IPS-NIHi7 (cell line): ENCODE data around the gene TRPV2.
"Not testable (repeated sequence)": the region's sequence is repeated elsewhere in the genome, so short reads cannot be mapped to it uniquely, and the experiment has no call there.

Experiments used
- DNase-seq: peaks from one replicate; pipeline ENCODE4 v3.0.0; 2012; ENCODE audit warnings: mixed read lengths; ENCODE audit errors: extremely low spot score

The TRPV2 gene

DNA sequence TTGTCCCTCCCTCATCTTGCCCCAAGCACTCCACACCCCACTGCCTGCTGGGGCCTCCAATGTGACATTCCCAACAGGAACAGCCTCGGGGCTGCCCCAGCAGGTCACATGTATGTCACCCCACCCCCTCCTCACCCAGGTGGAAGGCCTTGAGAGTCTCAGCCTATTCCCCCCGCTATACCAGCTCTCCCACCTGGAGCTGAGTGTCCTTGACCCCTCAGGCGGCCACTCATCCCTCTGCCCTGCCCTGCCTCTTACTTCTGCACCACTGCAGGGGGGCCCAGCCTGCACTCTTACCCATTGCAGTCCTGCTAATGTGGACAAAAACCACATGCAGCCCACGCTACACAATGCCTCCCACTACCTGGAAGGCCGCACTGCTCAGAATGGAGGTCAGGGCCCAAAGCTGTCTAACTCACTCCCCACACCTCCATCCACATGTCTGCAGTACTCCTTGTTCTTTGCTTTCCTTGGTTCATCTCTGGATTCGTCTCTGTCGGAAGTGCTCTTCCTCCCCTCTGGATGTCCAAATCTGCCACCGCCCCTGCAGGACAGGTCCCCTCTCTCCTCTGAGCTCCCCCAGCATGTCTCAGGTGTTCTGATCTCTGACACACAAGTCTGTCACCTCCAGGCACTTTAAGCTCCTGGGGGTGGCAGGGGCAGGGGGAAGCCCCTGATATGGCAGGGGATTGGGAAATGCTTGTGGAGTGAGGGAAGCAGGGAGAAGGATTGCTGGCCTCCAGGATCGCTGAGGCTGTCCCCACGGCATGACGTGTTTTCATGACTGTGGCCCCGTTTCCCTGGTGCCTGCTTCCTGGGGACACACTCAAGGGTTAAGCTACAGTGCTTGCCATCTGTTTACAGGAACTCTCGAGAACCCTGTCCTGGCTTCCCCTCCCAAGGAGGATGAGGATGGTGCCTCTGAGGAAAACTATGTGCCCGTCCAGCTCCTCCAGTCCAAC is 20.8 kb downstream of the TRPV2 start:
- no peak for DNase-seq

DNA sequence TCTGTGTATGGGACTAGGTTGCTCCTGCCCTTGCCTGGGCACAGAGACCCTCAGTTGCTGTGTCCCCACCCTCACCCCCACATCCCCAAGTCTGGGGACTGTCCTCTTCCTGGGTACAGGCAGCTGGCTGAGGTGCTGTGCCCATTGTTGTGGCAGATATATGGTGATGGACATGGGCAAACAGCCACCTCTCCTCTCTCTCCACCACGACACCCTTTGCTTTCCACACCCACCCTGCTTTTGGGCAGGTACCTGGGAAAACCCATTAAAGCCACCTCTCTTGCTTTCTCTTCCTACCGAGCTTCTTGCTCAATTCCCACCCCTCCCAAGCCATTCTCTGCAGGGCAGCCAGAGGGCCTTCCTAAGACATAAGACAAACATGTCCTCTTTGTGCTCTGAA is 21.7 kb downstream of the TRPV2 start:
- no peak for DNase-seq

DNA sequence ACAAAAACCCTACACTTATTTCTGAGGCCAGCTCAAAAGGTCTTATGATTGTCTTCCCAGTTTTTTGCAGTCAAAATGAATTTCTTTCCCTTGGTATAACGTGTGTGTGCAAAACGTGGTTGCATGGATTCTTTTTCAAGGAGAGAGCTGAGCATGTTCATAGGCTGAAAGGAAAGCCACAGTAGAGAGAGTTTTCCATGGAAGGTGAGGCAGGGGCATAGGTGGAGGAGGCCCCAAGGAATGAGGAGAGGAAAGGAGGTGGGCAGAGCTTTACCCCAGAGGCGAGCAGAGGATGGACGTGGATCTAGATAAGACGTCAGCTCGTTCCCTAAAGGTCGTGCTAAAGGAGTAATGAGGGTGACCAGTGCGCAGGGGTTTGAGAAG is 22.8 kb downstream of the TRPV2 start:
- DNase-seq = no peak

DNA sequence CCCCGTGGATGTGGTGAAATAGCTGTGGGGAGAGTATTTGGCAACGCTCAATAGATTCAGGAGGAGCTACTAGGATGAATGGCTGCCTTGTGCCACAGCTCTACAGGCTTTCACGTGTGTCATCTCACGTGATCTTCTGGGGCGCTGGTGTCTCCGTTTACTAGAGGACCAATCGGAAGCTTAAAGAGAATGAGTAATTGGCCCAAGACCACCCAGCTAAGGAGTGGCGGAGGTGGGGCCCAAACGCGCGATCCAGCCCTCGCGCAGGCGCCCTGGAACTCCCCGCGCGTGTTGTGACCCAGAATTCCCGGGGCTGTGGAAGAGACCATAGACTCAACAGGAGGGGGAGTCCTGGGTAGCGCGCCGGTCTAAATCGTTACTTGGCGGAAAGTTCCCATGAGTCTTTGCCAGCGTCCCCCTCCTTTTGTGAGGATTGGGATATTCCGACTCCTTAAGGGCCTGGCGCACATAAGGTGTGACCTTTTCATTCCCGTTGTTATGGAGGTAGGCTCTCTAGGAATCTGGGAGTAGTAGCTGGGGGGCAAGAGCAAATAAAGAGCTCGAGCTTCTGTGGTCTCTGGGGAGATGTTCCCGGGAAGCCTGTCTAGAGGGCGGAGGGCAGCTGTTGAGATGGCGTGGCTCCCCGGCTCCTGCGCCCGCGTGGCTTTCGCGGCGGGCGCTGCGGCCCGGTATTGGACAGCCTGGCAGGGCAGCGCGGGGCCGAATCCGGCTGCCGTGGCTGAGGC is 23.4 kb downstream of the TRPV2 start:
- peak; percentile 99 for DNase-seq

DNA sequence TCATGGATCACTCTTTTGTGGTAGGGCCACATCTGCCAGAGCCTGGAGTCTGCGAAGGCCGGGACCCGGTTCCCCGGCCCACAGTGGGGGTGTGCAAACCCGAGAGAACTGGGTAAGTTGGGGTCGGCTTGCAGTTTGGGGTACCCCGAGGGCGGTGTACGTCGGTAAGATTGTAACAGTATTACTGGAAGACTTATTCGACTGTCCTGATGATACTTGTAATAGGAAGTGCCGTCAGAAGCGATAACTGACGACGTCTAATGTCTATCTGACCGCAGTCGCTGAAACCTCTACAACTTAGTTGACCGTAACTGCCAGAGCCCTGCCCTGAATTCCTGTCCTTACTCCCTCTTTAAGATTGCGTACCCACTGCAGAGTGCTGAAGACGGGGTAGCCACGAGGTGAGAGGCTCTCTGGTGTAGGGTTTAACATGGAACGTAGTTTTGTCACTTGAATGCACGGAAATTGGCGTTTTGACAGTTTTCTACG is 24.0 kb downstream of the TRPV2 start:
- no peak for DNase-seq

DNA sequence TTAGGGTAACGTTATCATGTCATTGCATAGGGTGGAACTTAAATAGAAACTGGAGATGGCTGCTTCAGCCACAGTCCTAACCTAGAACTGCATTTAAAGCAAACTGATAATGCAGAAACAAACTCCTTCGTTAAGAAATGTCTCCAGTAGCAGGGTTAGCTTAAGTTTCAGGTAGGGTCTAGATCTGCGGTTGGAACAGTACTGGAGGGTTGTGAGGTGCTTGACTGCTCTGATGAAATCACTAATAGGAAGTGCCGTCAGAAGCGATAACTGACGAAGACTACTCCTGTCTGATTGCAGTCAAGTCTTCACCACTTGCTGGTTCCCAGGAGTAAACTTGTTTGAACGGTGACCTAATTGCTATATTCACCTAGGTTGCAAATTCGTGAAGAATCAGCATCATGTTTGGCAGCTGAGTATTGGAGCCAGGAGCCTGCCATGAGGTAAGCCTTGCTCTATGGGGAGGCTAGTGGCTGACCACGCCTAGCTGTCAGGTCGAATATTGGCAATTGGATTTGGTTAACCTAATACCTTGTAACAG is 24.5 kb downstream of the TRPV2 start:
- DNase-seq = no peak

DNA sequence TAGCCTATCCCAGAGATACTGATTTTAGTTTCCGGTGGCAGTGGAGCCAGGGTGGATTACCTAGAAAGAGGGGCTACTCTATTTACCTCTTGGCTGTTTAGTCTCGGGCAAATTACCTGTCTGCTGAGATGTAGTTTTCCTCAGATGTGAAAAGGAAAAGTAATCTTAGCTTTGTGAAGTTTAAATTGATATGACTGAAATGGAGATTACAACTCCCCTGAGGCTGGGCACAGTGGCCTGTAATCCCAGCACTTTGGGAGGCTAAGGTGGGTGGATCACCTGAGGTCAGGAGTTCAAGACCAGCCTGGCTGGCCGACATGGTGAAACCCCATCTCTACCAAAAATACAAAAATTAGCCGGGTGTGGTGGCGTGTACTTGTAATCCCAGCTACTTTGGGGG is 25.0 kb downstream of the TRPV2 start:
- not testable (repeated sequence) for DNase-seq

DNA sequence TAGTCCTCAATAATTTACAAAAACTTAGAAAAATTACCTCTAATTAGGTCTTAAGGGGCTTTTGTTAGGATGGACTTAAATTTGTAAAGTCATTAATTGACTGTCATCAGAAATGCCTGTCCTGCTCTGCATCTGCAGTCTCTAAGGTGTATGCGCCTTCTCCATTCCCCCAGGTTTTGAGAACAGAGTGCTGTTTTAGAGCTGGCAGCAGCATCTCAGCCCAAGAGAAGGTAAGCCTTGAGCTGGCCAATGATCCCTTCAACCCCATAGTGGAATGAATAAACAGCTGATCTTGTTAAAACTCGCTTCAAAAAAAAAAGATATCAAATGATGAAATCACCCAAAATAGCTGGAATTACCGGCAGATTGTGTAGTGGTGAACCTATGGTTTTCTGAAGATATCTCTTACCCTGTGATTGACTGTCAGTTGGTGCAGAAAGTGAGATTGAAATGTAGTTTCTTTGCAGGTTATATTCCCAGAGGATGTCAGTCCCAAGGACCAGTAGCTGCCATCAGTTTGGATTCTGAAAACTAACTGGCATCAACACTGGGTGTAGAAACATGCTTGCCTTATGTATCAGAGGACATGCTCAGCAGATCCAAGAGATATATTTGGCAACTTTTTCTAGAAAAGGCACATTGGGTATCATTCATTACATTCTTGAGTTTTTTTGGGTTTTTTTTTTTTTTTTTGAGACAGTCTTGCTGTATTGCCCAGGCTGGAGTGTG is 25.7 kb downstream of the TRPV2 start:
- no peak for DNase-seq

DNA sequence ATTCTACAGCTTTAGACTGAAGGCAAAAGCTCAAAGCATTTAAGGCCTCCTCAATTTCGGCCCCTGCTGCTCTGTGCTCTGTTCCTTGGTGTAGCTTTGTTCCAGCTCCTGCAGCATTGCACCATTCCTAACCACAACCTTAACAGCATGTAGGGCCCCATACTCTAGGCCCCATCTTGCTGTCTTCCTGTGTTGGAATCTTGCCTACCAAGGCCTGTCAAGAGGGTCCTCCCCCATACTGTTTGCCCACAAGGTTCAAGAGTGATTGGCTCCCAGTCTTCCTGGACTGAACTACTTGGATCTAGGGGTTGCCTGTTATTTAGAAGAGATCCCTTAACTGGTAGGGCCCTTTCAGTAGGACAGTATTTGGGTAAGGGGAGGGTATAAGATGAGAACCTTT is 26.8 kb downstream of the TRPV2 start:
- DNase-seq = no peak

DNA sequence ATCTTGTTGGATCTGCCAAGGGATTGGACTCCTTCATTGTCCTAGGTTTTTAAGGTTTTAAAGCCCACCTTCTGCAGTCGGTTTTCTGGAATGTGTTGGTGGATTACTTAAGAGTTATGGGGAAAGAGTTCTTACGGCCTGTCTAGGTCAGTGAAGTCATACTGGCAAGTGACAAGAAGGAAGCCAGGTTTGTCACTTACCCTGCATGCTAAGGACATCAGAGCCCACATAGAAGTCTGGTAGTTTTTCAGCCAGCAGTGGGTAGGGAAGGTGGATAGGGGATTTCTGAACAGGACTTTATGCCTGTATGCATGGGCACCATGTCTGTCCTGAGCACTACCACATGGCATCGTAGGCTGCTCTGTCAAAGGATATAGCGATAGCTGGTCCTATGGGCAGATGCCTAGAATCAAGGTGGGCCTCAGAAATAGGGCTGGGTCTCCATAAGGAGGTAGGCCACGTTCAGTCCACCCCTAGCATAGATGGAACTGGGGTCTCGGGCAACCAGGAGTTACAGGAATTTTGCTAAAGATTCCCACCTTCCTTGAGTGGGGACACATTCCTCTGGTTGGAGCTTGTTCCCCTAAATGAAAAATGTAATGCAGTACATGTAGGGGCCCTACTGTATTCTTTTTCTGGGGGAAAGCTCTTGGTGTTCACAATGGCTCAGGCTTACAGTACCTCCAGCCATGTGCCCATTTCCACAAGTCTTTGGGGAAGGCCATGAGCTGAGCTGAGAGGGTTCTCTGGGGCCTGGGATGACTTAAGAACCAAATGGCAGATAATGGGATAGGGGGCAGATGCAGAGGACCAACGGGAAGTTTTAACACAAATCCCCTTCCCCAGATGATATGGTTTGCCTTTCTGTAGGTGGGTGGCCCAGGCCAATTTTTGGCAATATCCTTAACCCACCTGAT is 27.5 kb downstream of the TRPV2 start:
- no peak for DNase-seq

DNA sequence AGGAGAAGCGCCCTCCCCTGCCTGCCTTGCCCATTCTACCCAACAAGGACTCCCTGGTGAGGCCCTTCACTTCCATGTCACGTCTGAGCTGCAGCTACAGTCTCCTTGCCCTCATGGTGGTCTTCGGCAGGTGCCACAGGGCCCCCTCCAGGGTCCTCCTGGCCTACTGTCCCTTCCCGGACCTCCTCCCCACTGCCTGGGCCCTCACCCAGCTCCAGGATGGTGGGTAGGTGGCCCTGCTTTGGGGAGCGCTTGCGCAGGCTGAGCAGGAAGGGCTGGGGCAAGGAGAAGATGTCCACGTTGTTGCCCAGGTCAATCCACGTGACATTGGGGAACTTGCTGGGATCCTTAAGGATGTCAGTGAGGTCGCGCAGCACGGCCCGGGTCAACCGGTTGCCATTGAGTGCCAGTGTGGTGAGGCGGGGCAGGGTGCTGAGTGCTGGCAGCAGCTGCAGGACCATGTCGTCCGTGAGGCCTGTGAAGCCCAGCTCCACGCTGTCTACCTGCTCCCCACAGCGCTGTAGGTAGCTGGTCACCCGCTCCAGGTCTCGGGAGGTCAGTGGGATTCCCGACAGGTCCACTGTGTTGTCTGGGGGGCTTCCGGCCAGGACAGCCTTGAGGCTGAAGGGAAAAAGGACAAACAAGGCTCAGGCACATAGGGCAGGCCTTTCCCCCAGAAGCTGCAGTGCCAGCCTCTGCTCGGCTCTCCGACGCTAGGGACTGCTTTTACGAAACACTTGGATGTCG is 28.3 kb downstream of the TRPV2 start:
- no peak for DNase-seq

DNA sequence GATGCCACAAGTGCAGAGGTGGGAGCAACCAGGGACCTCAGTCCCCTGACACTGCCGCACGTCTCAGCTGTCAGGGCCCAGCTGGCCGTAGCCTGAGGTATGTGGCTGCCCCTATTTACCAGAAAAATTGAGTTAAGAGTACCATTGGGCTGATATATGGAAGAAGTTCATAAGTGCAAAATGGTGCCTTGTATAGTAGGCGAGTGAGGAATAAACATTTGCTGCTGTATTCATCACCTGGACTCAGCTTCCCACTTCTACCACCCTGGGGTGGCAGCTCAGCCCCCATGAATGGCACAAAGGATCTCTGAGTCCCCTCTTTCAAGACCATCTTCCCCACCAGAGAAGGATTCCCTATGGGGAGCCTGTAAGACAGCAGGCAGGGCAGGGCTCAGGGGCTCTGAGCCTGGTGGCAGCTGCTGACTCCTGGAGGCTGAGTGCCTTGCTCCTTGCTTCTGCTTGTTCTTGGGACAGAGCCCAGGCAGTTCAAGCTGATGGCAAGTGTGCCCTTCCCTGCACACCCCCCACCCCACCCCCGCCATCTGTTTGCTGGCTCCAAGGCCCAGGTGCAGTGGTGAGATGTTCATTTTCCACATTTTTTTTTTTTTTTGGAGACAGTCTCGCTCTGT is 29.0 kb downstream of the TRPV2 start:
- no peak for DNase-seq

DNA sequence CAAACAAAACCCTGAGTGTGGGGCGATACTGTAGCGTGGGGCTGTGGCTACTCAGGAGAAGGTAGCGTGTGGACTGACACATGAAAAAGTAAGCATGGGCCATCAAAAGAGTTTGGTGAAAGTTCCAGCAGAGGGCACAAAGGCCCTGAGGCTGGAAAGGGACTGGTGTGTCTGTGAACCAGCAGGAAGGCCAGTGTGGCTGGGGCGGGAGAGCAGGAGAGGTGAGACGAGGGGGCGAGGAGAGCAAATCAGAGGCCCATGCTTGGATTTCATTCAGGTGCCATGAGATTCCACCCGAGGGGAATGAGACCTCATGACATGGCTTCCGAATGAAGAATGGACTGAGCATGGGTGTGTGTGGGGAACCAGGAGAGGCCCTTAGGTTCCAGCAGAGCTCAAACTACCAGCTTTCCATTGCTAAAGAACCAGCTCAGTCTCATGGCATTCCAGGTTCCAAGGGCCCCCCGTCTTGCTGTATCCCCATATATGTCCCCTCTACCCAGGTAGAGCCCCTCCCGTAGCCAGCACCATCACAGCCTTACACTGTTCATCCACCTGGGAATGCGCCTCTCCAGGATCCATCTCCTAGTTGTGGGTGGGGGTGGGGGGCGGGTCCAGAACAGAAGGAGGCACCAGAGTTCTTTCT is 31.1 kb downstream of the TRPV2 start:
- DNase-seq = no peak

DNA sequence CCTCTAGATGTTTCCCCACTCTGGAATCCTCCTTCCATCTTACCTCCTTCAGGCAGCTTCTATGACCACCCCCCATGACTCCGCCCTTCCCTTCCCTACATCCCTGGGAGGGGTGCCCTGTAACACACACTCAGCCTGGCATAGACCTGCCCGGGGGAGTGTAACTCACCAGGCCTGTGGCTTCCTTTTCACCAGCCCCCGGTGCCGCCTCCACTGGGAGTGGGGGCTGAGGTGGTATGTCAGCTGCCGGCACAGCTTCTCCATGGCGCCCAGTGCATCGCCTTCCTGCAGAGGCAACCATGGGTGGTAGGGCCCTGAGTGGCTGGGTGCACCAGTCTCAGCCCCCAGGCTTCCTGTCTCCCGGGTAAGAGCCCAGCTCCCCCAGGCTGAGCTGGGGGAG is 32.3 kb downstream of the TRPV2 start:
- DNase-seq = no peak

DNA sequence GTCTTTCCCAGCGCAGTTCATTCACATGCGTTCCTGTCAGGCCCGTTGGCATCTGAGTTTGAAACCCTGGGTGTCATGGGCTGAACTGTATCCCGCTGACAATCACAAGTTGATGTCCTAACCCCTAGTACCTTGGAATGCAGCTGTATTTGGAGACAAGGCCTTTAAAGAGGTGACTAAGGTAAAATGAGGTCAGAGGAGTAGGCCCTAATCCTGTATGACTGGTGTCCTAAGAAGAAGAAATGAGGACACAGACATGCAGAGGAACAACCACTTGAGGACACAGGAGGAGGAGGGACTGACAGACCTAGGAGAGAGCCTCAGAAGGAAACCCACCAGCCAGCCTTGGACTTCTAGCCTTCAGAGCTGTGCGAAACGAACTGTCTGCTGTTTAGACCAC is 33.1 kb downstream of the TRPV2 start:
- no peak for DNase-seq

DNA sequence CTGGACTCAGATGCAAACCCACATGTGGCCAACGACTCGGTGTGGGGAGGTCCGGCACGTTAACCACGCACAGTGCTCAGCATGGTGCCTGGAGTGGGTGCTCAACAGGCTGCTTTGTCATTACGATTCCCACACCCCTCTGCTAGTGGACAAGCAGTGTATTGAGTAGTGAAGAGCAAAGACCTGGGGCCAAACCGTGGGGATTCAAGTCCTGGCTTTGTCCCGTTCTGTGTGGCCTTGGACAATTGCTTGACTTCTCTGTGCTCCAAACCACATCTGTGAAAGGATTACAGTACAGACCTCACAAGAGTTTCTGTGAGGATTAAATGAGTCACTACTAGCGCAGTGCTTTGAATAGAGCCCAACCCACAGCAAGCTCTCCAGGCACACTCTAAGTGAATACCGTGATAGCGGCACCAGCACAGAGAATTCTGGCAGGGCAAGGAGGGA is 33.8 kb downstream of the TRPV2 start:
- no peak for DNase-seq

DNA sequence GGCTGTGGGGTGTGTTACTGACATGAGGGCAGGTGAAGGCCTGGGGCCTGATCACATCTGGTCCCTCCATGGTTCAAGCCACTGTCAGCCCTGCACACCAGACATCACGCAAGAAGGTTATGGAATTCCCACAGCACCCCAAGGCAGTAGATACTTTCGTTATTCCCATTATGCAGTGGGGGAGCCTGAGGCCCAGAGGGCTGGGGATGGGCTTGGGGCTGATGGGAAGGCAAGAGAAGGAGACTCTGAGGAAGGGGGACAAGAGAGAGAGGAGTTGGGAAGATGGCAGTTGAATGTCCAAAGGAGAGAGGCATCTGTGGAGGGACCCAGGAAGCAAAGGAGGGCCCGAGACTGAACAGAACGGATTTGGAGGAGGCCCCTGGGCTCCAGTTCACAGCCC is 34.7 kb downstream of the TRPV2 start:
- no peak for DNase-seq

DNA sequence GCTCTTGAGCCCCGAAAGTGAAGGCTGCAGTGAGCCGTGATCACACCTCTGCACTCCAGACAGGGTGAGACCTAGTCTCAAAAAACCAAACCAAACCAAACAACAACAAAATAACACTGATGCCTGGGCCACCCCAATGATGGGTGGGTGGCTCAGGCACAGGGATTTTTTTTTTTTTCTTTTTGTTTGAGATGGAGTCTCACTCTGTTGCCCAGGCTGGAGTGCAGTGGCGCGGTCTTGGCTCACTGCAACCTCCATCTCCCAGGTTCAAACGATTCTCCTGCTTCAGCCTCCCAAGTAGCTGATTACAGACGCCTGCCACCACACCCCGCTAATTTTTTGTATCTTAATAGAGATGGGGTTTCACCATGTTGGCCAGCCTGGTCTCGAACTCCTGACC is 36.9 kb downstream of the TRPV2 start:
- DNase-seq = not testable (repeated sequence)

DNA sequence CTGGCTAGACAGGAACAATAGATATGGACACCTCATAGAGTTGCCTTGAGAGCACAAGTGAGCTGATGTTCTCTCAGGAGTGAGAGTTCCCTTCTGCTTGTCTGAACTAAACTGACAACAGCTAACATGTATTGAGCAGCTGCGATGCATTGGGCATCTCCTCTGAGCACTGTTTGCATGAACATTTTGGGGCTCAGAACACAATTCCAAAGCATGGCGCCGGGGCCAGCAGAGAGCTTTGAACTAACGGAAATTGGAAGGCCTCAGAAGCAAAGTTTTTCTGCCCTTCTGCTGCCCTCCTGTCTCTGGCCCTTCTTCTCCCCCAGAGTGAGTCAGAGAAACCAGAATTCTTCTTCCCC is 38.1 kb downstream of the TRPV2 start:
- no peak for DNase-seq
